Upper lobe of right lung (tissue), 1 donor: ENCODE data around the gene PDXK. TPM values are rescaled to one million over a fixed set of nuclear protein-coding genes. Genes with fewer than 3 reads are reported as not detected.

Experiments
- ATAC-seq: fragments of 200-7000 bp; cut with Tn5 transposase; one replicate; pipeline ENCODE4 v1.9.1; 2020; ENCODE audit warnings: mild to moderate bottlenecking, moderate library complexity
- DNase-seq: peaks from one replicate; pipeline ENCODE4 v3.0.0-alpha.2; 2020
- H3K27ac ChIP-seq: fragments of 200-600 bp; one replicate; pipeline ENCODE4 v1.8.0; 2022
- H3K27me3 ChIP-seq: fragments of 200-600 bp; one replicate; pipeline ENCODE4 v1.8.0; 2022; ENCODE audit warnings: mild to moderate bottlenecking
- H3K36me3 ChIP-seq: fragments of 200-600 bp; one replicate; pipeline ENCODE4 v1.8.0; 2022
- H3K4me1 ChIP-seq: fragments of 200-600 bp; one replicate; pipeline ENCODE4 v1.8.0; 2022
- H3K4me3 ChIP-seq: fragments of 200-600 bp; one replicate; pipeline ENCODE4 v1.8.0; 2022; ENCODE audit warnings: mild to moderate bottlenecking
- H3K9me3 ChIP-seq: fragments of 200-600 bp; one replicate; pipeline ENCODE4 v1.8.0; 2022
- intact Hi-C: fragments of 100-400 bp; cut with DNase I; formaldehyde crosslinking; loops from one replicate; pipeline ENCODE4 v1.11.0; 2022
- total RNA-seq: library from RNA; stranded (reverse); fragmentation: NEBNext Ultra II Directional; extraction: Animal tissue kit (Norgen Biotek cat#: 25700); gene quantifications from one replicate; pipeline ENCODE4 v1.2.1, GENCODE V29; 2021
- TF ChIP-seq, protein P1 (sequence below): fragments of 200-600 bp; IDR thresholded peaks from one replicate; pipeline ENCODE4 v1.8.0; 2022; ENCODE audit warnings: antibody characterized with exemption
- donor health status: DM: no; HTN: yes; CAD: no; lungs with severe emphysema.

PDXK gene
- total RNA-seq, 1 donor from 2014 or later = 280 TPM

DNA sequence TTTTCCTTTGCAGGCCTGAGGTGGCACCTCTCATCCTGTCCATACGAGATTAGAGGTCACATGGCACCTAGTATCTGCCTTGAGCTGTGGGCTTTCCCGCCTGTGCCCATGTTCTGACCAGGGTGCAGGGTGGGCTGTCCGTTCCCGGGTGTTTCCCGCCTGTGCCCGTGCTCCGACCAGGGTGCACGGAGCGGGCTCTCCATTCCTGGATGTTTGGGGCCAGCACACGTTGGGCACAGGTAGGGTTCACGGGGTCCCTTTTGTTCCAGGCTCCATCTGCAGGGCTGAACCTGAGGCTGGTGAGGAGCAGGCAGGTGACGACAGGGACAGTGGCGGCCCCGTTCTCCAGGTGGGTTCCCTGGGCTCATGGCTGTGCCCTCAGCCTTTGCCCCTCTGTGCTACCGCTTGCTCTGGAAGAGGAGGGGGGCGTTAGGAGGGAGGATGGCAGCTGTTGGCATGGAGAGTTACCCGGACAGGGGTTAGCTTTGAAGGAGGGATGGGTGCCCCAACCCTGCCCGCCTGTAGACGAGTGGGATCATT, 80.4 kb downstream of the PDXK start:
- H3K4me3 ChIP-seq = no peak overlapping the region
- TF ChIP-seq, protein P1, sequence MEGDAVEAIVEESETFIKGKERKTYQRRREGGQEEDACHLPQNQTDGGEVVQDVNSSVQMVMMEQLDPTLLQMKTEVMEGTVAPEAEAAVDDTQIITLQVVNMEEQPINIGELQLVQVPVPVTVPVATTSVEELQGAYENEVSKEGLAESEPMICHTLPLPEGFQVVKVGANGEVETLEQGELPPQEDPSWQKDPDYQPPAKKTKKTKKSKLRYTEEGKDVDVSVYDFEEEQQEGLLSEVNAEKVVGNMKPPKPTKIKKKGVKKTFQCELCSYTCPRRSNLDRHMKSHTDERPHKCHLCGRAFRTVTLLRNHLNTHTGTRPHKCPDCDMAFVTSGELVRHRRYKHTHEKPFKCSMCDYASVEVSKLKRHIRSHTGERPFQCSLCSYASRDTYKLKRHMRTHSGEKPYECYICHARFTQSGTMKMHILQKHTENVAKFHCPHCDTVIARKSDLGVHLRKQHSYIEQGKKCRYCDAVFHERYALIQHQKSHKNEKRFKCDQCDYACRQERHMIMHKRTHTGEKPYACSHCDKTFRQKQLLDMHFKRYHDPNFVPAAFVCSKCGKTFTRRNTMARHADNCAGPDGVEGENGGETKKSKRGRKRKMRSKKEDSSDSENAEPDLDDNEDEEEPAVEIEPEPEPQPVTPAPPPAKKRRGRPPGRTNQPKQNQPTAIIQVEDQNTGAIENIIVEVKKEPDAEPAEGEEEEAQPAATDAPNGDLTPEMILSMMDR = no peak
- intact Hi-C loops = no loop called here
- DNase-seq = no peak
- ATAC-seq = no peak
- no peaks in the 10 kb centered on the region for H3K4me1 ChIP-seq
- peaks cover 87% of the 10 kb centered on the region for H3K36me3 ChIP-seq
- H3K9me3 ChIP-seq = no peaks in the 10 kb centered on the region
- H3K27ac ChIP-seq = no peak overlapping the region
- H3K27me3 ChIP-seq = no peaks in the 10 kb centered on the region

DNA sequence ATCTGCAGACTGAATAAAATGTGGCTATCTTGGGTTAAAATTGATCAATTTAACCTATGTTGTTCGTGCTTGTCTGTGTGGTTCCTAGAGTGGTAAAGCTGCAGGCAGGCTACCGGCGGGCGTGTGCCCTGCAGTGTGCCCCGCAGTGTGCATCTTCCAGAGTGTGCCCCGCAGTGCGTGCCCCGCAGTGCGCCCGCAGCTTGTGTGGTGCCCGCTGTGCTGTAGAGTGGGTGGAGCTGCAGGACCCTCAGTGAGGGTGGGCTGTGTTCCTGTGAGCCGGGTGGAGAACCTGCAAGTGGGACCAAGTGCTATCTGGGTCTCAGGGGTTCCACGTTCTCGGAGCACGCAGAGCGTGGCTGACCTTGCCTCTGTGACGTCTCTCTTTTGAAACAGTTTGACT, 81.2 kb downstream of the PDXK start:
- intact Hi-C loops = loop anchor here (10.0 kb wide), 1 partner anchor 105 kb away; no protein-coding TSS in a partner anchor
- DNase-seq (no peak), ATAC-seq (no peak)
- Histone ChIP-seq H3K36me3 (peaks cover 81% of the 10 kb centered on the region), H3K9me3 (no peaks in the 10 kb centered on the region), H3K27me3 (no peaks in the 10 kb centered on the region), H3K4me1 (no peaks in the 10 kb centered on the region), H3K4me3 (no peak overlapping the region), H3K27ac (no peak overlapping the region)
- TF ChIP-seq, protein P1 = no peak

DNA sequence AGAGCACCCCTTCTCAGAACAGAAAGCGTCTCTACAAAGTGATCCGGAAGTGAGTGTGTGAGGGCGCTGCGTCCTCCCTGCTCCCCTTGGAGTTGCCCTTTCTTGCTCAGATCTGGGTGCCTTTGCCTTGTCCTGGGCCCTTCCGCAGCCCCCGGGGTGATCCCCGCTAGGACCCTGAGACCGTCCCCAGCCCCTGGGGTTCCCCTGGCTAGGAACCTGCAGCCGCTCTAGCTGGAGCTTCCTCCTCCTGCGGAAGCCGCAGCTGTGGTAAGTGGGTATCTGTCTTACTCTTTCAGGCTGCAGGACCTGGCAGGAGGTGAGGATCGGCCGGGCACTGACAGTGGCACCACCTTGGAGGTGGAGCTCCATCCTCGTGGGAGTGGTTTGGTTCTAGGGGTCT, 81.6 kb downstream of the PDXK start:
- Histone ChIP-seq H3K27me3 (no peaks in the 10 kb centered on the region), H3K27ac (no peak overlapping the region), H3K4me1 (no peaks in the 10 kb centered on the region), H3K4me3 (no peak overlapping the region), H3K36me3 (peaks cover 76% of the 10 kb centered on the region), H3K9me3 (no peaks in the 10 kb centered on the region)
- DNase-seq (no peak), ATAC-seq (no peak)
- intact Hi-C loops = loop anchor here (10.0 kb wide), 1 partner anchor 104 kb away; no protein-coding TSS in a partner anchor
- TF ChIP-seq, protein P1 = no peak

DNA sequence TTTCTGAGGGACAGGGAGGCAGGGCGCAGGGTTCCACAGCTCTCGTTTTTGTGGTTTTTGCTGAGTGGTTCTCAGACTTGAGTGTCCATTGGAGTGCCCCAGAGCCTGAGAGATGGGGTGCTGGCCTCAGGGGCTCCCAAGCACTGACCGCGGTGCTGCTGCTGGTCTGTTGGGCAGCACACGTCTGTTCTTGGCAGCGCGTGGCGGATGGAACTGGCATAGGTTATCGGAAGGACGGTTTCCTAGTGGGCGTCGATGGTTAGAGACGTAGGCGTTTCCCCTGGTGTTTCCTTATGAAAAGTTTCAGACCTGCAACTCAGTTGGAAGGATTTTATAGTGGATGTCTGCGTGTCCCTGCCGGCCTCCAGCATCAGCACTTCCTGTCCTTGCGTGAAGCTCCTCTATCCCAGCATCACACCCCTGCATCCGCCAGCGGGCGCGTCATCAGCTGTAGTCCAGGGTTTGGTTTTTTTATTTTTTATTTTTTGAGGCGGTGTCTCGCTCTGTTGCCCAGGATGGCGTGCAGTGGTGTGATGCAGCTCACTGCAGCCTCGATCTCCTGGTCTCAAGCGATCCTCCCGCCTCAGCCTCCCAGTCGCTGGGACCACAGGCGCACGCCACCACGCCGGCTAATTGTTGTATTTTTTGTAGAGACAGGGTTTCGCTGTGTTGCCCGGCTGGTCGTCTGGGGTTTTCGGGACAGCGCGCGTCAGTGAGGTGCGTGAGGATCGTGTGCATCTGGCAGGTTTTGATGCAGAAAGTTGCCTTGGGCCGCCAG, 82.3 kb downstream of the PDXK start:
- no peak overlapping the region for H3K4me3 ChIP-seq
- TF ChIP-seq, protein P1 = no peak
- H3K27ac ChIP-seq = no peak overlapping the region
- peaks cover 70% of the 10 kb centered on the region for H3K36me3 ChIP-seq
- H3K9me3 ChIP-seq = no peaks in the 10 kb centered on the region
- DNase-seq = no peak
- no peak for ATAC-seq
- intact Hi-C loops = loop anchor here (10.0 kb wide), 1 partner anchor 104 kb away; no protein-coding TSS in a partner anchor
- no peaks in the 10 kb centered on the region for H3K4me1 ChIP-seq
- H3K27me3 ChIP-seq = no peaks in the 10 kb centered on the region

DNA sequence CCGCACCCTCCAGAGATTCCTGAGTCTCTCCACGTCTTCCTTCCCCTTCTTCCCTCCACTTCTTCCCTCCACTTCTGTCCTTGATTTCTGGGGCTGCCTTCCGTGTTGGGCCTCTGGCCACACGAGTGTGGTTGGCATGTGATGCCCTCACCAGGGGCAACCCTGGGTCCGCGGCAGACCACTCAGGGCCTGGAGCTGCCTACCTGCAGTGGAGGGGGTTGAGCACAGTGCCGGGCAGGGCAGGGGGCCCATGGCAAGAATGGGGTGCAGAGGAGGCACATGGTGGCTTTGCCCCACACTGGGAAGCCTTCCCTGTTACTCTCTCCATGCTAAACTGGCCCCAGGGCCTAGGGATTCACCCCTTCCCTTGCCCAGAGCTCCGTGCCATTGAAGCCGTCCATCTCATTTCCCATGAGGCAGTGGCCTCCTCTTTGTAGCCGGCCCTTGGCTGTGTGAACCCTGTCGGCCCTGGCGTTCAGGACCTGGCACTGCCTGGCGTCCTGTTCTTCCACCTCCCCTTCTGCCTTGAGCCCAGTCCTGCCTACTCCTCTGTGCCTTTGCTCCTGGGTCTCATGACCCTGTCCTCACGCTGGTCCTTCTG, 83.9 kb downstream of the PDXK start:
- TF ChIP-seq, protein P1 = no peak
- H3K36me3 ChIP-seq = peaks cover 54% of the 10 kb centered on the region
- H3K27ac ChIP-seq = no peak overlapping the region
- H3K27me3 ChIP-seq = no peaks in the 10 kb centered on the region
- H3K4me1 ChIP-seq = no peaks in the 10 kb centered on the region
- ATAC-seq (no peak), DNase-seq (no peak)
- intact Hi-C loops = loop anchor here (10.0 kb wide), 1 partner anchor 102 kb away; no protein-coding TSS in a partner anchor
- no peak overlapping the region for H3K4me3 ChIP-seq
- H3K9me3 ChIP-seq = no peaks in the 10 kb centered on the region
